HEK293 (cell line): ENCODE results near the gene NOG.

Experiments used
- CTCF ChIP-seq: fragments of 450-650 bp; formaldehyde crosslinking; IDR thresholded peaks from 2 replicates; pipeline ENCODE4 v1.5.1; 2016; ENCODE audit warnings: missing biosample characterization, missing genetic modification characterization
- GLI4 ChIP-seq: fragments of 450-650 bp; formaldehyde crosslinking; IDR thresholded peaks from 2 replicates; pipeline ENCODE4 v1.5.1; 2016; ENCODE audit warnings: missing biosample characterization, missing genetic modification characterization
- KLF16 ChIP-seq: fragments of 450-650 bp; formaldehyde crosslinking; IDR thresholded peaks from 2 replicates; pipeline ENCODE4 v1.5.1; 2017; ENCODE audit warnings: missing biosample characterization, missing genetic modification characterization
- ZBTB48 ChIP-seq: fragments of 450-650 bp; formaldehyde crosslinking; IDR thresholded peaks from 2 replicates; pipeline ENCODE4 v1.5.1; 2016; ENCODE audit warnings: missing biosample characterization, missing genetic modification characterization
- ZBTB8A ChIP-seq: fragments of 450-650 bp; formaldehyde crosslinking; IDR thresholded peaks from 2 replicates; pipeline ENCODE4 v1.5.1; 2016; ENCODE audit warnings: missing biosample characterization, missing genetic modification characterization
- ZFP37 ChIP-seq: fragments of 450-650 bp; formaldehyde crosslinking; IDR thresholded peaks from 2 replicates; pipeline ENCODE4 v1.5.1; 2016; ENCODE audit warnings: missing biosample characterization, missing genetic modification characterization
- ZNF214 ChIP-seq: fragments of 450-650 bp; formaldehyde crosslinking; IDR thresholded peaks from 2 replicates; pipeline ENCODE4 v1.5.1; 2017; ENCODE audit warnings: missing biosample characterization, mild to moderate bottlenecking, missing genetic modification characterization, borderline replicate concordance
- ZNF24 ChIP-seq: fragments of 450-650 bp; formaldehyde crosslinking; IDR thresholded peaks from 2 replicates; pipeline ENCODE4 v1.5.1; 2016; ENCODE audit warnings: missing biosample characterization, missing genetic modification characterization
- ZNF335 ChIP-seq: fragments of 450-650 bp; formaldehyde crosslinking; conservative IDR thresholded peaks from 2 replicates; pipeline ENCODE4 v1.5.1; 2016; ENCODE audit warnings: missing biosample characterization, missing genetic modification characterization
- ZNF341 ChIP-seq: fragments of 450-650 bp; formaldehyde crosslinking; IDR thresholded peaks from 2 replicates; pipeline ENCODE4; 2016; ENCODE audit warnings: low read depth, missing biosample characterization, missing genetic modification characterization
- ZNF558 ChIP-seq: fragments of 450-650 bp; formaldehyde crosslinking; IDR thresholded peaks from 2 replicates; pipeline ENCODE4 v1.5.1; 2016; ENCODE audit warnings: missing biosample characterization, missing genetic modification characterization
- TF ChIP-seq, protein P1 (sequence below): fragments of 450-650 bp; formaldehyde crosslinking; IDR thresholded peaks from 2 replicates; pipeline ENCODE4 v1.5.1; 2016; ENCODE audit warnings: missing biosample characterization, missing genetic modification characterization
- TF ChIP-seq, protein P2 (sequence below): fragments of 450-650 bp; formaldehyde crosslinking; IDR thresholded peaks from 2 replicates; pipeline ENCODE4 v1.5.1; 2017; ENCODE audit warnings: missing biosample characterization, missing genetic modification characterization

GRCh38 chr17:56616239-56616638, 22.7 kb downstream of the NOG start:
- TF ChIP-seq CTCF, result no peak
- no peak for TF ChIP-seq KLF16
- TF ChIP-seq, protein P1, sequence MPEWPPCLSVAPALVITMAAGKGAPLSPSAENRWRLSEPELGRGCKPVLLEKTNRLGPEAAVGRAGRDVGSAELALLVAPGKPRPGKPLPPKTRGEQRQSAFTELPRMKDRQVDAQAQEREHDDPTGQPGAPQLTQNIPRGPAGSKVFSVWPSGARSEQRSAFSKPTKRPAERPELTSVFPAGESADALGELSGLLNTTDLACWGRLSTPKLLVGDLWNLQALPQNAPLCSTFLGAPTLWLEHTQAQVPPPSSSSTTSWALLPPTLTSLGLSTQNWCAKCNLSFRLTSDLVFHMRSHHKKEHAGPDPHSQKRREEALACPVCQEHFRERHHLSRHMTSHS (tag by site-specific recombination), result no peak
- no peak for TF ChIP-seq ZNF214 (tag by site-specific recombination)
- TF ChIP-seq, protein P2, sequence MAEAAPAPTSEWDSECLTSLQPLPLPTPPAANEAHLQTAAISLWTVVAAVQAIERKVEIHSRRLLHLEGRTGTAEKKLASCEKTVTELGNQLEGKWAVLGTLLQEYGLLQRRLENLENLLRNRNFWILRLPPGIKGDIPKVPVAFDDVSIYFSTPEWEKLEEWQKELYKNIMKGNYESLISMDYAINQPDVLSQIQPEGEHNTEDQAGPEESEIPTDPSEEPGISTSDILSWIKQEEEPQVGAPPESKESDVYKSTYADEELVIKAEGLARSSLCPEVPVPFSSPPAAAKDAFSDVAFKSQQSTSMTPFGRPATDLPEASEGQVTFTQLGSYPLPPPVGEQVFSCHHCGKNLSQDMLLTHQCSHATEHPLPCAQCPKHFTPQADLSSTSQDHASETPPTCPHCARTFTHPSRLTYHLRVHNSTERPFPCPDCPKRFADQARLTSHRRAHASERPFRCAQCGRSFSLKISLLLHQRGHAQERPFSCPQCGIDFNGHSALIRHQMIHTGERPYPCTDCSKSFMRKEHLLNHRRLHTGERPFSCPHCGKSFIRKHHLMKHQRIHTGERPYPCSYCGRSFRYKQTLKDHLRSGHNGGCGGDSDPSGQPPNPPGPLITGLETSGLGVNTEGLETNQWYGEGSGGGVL (tag by site-specific recombination), result no peak
- TF ChIP-seq ZNF341 (tag by site-specific recombination), result no peak
- TF ChIP-seq GLI4 (tag by site-specific recombination), result no peak
- TF ChIP-seq ZBTB8A (tag by site-specific recombination), result no peak
- no peak for TF ChIP-seq ZNF24
- no peak for TF ChIP-seq ZFP37 (tag by site-specific recombination)
- TF ChIP-seq ZNF335 (tag by site-specific recombination), result no peak
- no peak for TF ChIP-seq ZNF558
- TF ChIP-seq ZBTB48 (tag by site-specific recombination), result no peak
